ENCODE results near the gene PLD2.

DNA sequence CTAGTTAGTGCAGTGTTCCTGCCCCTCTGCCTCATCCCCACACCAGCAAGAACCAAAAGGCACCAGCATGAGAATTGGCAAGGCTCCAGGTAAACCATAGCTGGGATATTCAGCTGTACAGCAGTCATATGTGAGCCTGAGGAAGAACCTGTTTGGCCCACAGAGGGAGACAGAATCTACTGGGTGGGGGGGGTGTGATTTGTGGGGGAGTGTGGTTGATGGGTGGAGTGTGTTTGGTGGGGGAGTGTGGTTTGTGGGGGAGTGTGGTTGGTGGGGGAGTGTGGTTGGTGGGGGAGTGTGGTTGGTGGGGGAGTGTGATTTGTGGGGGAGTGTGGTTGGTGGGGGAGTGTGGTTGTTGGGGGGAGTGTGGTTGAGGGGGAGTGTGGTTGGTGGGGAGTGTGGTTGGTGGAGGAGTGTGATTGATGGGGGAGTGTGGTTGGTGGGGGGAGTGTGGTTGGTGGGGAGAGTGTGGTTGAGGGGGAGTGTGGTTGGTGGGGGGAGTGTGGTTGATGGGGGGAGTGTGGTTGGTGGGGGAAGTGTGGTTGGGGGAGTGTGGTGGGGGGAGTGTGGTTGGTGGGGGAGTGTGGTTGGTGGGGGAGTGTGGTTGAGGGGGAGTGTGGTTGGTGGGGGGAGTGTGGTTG is 45.7 kb downstream of the PLD2 start:
- TF ChIP-seq EZH2 (IDR thresholded peaks at IDR 0.05; ENCODE audit: borderline replicate concordance, control insufficient read depth, low read depth, low read length): no peak
- TF ChIP-seq, protein P1, sequence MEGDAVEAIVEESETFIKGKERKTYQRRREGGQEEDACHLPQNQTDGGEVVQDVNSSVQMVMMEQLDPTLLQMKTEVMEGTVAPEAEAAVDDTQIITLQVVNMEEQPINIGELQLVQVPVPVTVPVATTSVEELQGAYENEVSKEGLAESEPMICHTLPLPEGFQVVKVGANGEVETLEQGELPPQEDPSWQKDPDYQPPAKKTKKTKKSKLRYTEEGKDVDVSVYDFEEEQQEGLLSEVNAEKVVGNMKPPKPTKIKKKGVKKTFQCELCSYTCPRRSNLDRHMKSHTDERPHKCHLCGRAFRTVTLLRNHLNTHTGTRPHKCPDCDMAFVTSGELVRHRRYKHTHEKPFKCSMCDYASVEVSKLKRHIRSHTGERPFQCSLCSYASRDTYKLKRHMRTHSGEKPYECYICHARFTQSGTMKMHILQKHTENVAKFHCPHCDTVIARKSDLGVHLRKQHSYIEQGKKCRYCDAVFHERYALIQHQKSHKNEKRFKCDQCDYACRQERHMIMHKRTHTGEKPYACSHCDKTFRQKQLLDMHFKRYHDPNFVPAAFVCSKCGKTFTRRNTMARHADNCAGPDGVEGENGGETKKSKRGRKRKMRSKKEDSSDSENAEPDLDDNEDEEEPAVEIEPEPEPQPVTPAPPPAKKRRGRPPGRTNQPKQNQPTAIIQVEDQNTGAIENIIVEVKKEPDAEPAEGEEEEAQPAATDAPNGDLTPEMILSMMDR (IDR thresholded peaks at IDR 0.05 in 2 of 3, conservative IDR thresholded peaks at IDR 0.05 in 1 of 3; ENCODE audit: control insufficient read depth in 2 of 3, extremely low read depth in 1 of 3, insufficient read depth in 1 of 3, low read depth in 3 of 3, low read length in 3 of 3): no peak
- TF ChIP-seq POLR2A (IDR thresholded peaks at IDR 0.05; ENCODE audit: low read depth, low read length): no peak
